GM18526 (cell line): ENCODE results near the gene PYGB.
A peak's percentile ranks its signal among the peaks of the same experiment; 100 is the strongest.

Source experiments
- POLR2A ChIP-seq: IDR thresholded peaks from 3 replicates; pipeline ENCODE4 v1.6.1; 2011; ENCODE audit not compliant: insufficient read length; ENCODE audit errors: extremely low read depth

PYGB gene

GRCh38 chr20:25297141-25297905 is 49.4 kb downstream of the PYGB start:
- peak; percentile 11 for TF ChIP-seq POLR2A

- TF ChIP-seq POLR2A = no peak
Measured at GRCh38 chr20:25299806-25300205, 51.9 kb downstream of the PYGB start.

DNA sequence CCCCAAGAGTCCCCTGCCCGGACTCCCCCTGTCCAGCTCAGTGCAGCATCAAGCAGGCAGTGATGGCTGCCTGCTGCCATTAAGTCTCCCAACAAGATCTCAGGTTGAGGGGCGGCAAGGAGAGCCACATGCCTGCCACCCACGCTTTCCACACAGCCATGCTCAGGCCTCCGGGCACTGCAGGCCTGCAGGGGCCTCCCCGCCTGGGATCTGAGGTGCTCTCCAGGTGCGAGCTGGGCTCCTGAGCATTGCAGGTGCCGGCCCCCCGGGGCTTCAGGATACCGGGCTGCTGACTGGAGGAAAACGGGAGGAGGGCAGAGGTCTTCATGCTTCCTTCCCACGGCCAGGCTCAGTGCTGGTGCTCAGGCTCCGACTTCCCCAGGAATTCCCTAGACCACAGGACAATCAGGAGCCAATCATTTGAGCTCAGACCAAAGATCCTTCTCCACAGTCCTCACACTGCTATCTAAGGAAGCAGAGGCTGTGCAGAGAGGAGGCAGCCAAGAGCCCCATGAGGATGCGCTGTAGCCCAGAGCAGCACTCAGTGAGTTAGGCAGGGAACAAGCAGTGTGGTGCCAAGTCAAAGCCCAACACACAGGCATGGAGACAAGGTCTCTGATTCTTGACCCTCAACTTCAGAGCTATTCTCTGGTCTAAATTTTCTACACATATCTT is 52.7 kb downstream of the PYGB start:
- no peak for TF ChIP-seq POLR2A

- TF ChIP-seq POLR2A = no peak
Measured at GRCh38 chr20:25301357-25301920, 53.6 kb downstream of the PYGB start.

DNA sequence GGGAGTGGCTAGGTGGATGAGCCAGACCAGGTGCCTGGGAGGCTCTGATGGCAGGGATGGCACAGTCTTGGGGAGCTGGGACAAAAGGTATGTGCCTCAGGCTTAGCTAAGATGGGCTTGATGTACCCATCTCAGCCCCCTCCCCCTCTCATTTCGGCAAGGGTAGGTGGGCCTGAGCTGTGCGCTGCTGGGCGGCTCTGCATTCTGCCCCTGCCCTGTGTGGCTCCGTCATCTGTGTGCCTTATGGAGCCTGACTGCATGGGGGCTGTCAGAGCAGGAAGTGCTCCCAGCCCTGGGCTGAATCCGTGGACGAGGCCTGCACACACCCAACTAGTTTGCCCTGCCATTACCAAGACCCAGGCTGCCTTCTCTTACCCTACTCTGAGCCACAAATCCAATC is 54.7 kb downstream of the PYGB start:
- no peak for TF ChIP-seq POLR2A

DNA sequence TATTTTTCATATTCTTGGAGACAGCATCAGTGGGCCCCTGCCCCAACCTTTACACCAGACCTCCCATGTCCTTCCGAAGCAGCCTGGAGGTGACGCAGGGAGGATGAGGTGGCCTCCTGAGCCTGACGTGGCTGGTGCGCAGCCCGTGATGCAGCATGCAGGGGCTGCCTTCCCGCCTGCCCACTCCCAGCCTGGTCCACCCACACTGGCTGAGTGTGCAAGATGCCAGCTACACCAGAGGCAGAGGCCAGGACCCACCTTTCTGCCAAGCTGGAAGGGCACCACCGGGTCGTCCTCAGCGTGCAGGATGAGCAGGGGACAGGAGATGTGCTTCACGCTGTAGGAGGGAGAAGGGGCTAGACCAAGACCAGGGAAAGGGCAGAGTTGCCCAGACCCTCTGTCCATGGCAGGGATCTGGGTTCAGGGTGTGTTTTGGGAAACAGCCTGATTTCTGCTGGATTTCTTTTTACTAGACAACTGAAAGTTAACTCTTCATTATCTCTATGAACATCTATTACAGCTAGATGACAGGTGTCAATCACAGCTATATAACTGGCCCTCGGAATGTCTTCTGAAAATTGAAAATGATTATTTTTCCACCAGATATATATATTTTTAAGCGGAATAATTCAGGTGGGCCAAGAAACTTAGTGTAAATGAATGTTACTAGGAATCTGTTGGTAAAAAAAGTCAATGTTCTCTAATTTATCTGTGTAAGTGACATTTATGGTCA is 55.6 kb downstream of the PYGB start:
- TF ChIP-seq POLR2A = no peak

DNA sequence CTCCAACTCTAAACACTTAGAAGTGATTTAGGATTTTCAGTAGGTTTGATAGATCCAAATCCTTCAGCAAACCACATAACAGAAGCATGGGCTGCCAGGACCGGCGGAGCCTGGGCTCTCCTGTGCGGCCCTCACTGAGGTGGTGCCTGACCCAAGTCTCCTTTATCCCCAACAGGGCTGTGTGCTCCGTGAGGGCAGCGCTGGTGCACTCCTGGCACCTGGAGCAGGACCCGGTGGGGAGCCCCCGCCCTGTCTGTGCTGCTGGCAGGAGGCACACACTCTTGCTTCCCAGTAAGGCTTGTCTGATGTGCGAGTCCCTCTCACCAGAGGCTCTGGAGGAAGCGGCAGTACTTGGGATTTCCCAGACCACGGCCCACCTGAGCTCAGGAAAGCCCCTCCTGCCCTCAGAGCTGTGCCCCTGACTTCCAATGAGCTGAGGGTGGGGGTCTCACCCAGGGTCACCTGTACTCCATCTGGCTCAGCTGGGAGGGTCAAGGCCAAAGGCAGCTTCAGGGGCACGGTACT is 56.2 kb downstream of the PYGB start:
- no peak for TF ChIP-seq POLR2A

- TF ChIP-seq POLR2A = no peak
Measured at GRCh38 chr20:25306991-25307903, 59.4 kb downstream of the PYGB start.

DNA sequence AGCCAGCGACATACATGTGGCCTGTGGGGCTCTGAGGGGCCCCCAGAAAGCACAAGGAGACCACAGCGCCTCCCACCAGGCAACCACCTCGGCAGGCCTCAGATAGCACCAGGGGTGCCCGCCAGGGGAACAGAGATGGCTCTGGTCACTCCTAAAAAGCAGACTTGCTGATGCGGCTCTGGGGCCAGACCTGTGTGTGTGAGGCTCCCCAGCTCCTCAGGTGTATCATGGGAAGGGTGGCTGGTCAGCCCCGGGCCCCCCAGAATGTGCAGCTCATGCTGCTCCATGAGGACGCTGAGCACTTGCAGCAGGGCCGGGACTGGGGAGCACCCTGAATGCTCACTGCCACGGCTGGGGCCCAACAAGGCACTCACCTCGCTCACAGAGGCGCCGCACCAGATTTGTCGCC is 60.2 kb downstream of the PYGB start:
- TF ChIP-seq POLR2A = no peak

DNA sequence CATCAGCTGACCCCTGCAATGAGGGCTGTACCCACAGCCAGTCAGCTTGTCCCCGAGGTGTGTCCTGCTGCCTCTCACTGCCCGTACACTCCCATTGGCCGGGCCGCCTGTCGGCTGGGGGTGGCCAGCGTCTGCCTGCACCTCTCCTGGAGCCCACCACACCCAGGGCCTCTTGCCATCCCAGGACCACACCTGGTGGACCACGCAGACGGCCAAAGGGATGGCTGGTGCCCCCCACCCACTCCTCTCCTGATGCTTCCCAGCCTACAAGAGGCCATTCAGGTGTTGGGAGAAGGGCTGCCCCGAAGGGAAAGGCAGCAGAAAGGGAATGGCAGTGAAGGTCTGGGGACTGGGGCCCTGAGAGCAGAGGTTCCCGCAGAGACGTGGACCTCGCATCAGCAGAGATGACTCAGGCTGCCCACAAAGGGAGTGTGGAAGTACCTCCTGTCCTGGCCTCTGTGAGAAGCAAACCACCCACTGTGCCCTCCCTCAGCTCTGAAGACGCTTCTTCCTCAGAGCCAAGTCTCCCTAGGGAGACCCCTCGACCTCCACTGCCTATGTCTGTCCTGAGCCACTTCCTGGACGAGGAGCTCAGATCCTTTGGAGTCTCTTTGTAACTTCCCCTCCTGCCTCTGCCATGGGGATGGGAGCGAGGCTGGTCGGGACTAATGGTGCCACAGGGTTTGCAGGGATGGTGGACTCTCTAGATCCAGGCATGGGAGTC is 60.9 kb downstream of the PYGB start:
- TF ChIP-seq POLR2A = no peak

DNA sequence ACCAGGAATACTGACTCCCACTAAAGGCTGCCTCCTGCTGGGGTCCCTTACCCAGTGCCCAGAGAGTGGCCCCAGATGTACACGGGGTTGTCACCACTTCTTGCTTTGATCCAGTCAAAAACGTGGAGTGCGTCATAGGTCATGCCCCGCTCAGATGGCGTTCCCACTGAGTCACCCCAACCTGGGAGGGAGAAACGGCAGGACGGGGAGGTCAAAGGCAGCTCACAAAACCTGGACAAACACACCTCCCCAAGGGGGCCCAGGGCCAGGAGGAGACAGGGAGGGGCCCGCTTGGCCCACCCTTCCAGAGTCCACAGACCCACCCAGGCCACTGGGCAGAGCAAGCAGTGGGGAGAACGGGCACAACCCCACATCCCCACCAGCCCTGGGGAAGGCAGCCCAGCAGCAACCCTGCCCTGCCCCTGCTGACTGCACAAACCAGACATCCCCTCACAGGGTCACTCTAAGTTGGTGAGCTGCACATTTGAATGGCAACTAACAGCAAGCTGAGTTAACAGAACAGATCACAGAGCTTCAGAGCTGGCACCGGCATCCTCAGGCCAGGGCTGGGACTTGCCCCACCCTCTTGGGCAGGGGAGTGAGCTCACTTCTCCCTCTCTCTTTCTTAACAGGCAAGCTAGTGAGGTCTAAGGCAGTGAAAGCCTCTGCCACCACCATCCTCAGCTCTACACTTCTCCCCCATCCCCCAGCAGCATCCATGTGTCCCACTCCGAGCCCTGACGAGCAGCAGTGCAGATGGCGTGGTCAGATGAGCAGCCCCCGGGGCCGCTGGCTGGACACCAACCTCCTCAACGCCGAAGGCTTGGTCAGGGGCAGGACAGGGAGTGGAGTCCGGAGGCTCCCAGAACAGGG is 61.7 kb downstream of the PYGB start:
- no peak for TF ChIP-seq POLR2A

GRCh38 chr20:25310268-25310920 is 62.5 kb downstream of the PYGB start:
- TF ChIP-seq POLR2A = no peak
